ENCODE results near the gene NAE1.

Gene NAE1

GRCh38 chr16:66857437-66857836 lies 26.7 kb upstream of the NAE1 start:
- TF ChIP-seq CTCF (IDR thresholded peaks at IDR 0.05; ENCODE audit: low read depth, low read length) = no peak
- no peak overlapping the region for H3K4me3 ChIP-seq (ENCODE audit: low read depth, low read length)

GRCh38 chr16:66856801-66857200 lies 26.0 kb upstream of the NAE1 start:
- H3K4me3 ChIP-seq (ENCODE audit: low read depth, low read length) = no peak overlapping the region
- TF ChIP-seq CTCF (IDR thresholded peaks at IDR 0.05; ENCODE audit: low read depth, low read length) = no peak

GRCh38 chr16:66856184-66856730 lies 25.5 kb upstream of the NAE1 start:
- no peak for TF ChIP-seq CTCF (IDR thresholded peaks at IDR 0.05; ENCODE audit: low read depth, low read length)
- no peak overlapping the region for H3K4me3 ChIP-seq (ENCODE audit: low read depth, low read length)

- H3K4me3 ChIP-seq (ENCODE audit: low read depth, low read length) = no peak overlapping the region
- TF ChIP-seq CTCF (IDR thresholded peaks at IDR 0.05; ENCODE audit: low read depth, low read length) = no peak
Measured at GRCh38 chr16:66853261-66854139, 22.7 kb upstream of the NAE1 start.

- H3K4me3 ChIP-seq (ENCODE audit: low read depth, low read length) = no peak overlapping the region
- TF ChIP-seq CTCF (IDR thresholded peaks at IDR 0.05; ENCODE audit: low read depth, low read length) = no peak
Measured at GRCh38 chr16:66851166-66851964, 20.6 kb upstream of the NAE1 start.

- H3K4me3 ChIP-seq (ENCODE audit: low read depth, low read length) = no peak overlapping the region
- no peak for TF ChIP-seq CTCF (IDR thresholded peaks at IDR 0.05; ENCODE audit: low read depth, low read length)
Measured at GRCh38 chr16:66850115-66850815, 19.5 kb upstream of the NAE1 start.

Measured in WI38 (cell line).